Spinal cord (tissue), 10 donors: ENCODE measurements around the gene CHD3. TPM values are rescaled to one million over a fixed set of nuclear protein-coding genes. Genes with fewer than 3 reads are reported as not detected.

Experiments
- DNase-seq, 6 donors: peaks; one replicate each; pipeline versions ENCODE4 v3.0.0 to v3.0.0-alpha.2; 2013 to 2015; ENCODE audit warnings: low spot score in 6 of 6, low read depth in 4 of 6
- H3K27ac ChIP-seq: one replicate; pipeline ENCODE4 v1.5.1; 2013; ENCODE audit warnings: low read depth, low read length, control low read depth
- H3K27me3 ChIP-seq: one replicate; pipeline ENCODE4 v1.6.1; 2013; ENCODE audit warnings: low read length; ENCODE audit not compliant: control insufficient read depth, insufficient read depth
- H3K36me3 ChIP-seq: one replicate; pipeline ENCODE4 v1.6.1; 2013; ENCODE audit warnings: low read length; ENCODE audit not compliant: control insufficient read depth, insufficient read depth
- H3K4me1 ChIP-seq: one replicate; pipeline ENCODE4 v1.6.1; 2013; ENCODE audit warnings: low read length; ENCODE audit not compliant: control insufficient read depth, insufficient read depth
- H3K4me3 ChIP-seq: one replicate; pipeline ENCODE4 v1.5.1; 2013; ENCODE audit warnings: low read depth, low read length, control low read depth
- H3K9me3 ChIP-seq: one replicate; pipeline ENCODE4 v1.6.1; 2013; ENCODE audit warnings: low read length; ENCODE audit not compliant: control insufficient read depth, insufficient read depth
- WGBS: methylation state at CpG from one replicate; pipeline ENCODE4 v1.1.5; 2013; ENCODE audit warnings: missing lambda C conversion rate; ENCODE audit not compliant: insufficient coverage; 5-methylcytosine and 5-hydroxymethylcytosine counted together
- polyA plus RNA-seq, 2 donors: library from polyadenylated mRNA; unstranded; fragments of 120-200 nt; gene quantifications; one replicate each; pipeline ENCODE4 v1.2.1, GENCODE V29; 2013; ENCODE audit not compliant: insufficient read length in 2 of 2
- total RNA-seq, 2 donors: library from RNA; depleted of rRNA in 1 of 2; stranded (reverse); fragments of 120-200 nt in 1 of 2; fragments of >200 nt in 1 of 2; gene quantifications; one replicate each; pipeline versions ENCODE4 v1.2.3 to v1.2.4, GENCODE V29; 2013 to 2014
- donor health status: healthy.

The CHD3 gene
- total and polyA plus RNA-seq, 4 donors, result 87.0 to 188 (median 127) TPM

DNA sequence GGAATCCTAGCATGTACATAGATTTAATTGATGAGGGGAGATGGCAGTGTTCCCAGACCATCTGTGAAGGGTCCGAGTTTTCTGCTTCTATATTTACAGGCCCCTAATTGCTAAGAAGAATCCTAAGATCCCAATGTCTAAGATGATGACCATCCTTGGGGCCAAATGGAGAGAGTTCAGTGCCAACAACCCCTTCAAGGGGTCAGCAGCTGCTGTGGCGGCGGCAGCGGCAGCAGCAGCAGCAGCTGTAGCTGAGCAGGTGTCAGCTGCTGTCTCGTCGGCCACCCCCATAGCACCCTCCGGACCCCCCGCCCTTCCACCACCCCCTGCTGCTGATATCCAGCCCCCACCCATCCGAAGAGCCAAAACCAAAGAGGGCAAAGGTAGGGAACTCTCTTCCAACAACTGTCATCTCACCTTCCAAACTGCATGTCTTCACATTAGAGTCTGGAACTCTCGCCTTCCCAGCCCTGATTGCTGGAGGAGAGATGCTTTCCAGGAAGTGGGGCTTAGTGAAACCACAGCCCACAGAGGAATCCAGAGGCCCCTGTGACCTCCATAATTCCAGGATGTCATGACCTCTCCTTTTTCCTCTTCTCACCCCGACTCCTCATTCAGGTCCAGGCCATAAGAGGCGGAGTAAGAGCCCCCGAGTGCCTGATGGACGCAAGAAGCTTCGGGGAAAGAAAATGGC, 4.7 kb downstream of the CHD3 start:
- Histone ChIP-seq H3K27ac (no peak overlapping the region), H3K36me3 (peaks cover 80% of the 10 kb centered on the region), H3K9me3 (no peaks in the 10 kb centered on the region), H3K4me3 (no peak overlapping the region), H3K27me3 (no peaks in the 10 kb centered on the region), H3K4me1 (peaks cover 29% of the 10 kb centered on the region)
- peak in 2 of 6 donors; percentile 35 to 51 for DNase-seq
- 49% methylated on average over 6 of the region's 15 CpGs for WGBS

DNA sequence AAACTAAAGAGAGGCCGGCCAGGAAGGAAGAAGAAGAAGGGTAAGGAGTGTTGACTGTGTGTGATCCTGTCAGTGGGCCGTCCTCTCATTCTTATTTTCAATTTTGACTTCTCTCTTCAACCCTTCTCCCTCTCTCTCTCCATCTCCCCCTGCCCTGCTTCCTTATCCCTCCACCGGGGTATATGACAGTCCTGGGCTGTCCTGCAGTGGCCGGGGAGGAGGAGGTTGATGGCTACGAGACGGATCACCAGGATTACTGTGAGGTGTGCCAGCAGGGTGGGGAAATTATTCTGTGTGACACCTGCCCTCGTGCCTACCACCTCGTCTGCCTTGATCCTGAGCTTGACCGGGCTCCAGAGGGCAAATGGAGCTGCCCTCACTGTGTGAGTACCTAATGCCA, 5.6 kb downstream of the CHD3 start:
- Histone ChIP-seq H3K36me3 (peaks cover 89% of the 10 kb centered on the region), H3K4me3 (no peak overlapping the region), H3K4me1 (peaks cover 20% of the 10 kb centered on the region), H3K27me3 (no peaks in the 10 kb centered on the region), H3K9me3 (no peaks in the 10 kb centered on the region), H3K27ac (no peak overlapping the region)
- WGBS, result 93% methylated on average over 3 of the region's 9 CpGs
- DNase-seq, result no peak

DNA sequence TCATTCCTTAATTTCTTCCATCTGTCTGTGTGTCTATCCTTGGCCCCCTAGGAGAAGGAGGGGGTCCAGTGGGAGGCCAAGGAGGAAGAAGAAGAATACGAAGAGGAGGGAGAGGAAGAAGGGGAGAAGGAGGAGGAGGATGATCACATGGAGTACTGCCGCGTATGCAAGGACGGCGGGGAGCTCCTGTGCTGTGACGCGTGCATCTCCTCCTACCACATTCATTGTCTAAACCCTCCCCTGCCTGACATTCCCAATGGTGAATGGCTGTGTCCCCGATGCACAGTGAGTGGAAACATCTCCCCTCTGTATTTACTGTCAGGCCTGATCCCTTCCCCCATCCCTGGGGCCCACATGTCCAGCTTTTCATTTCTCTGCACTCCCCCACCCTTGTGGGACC, 6.3 kb downstream of the CHD3 start:
- Histone ChIP-seq H3K27ac (no peak overlapping the region), H3K36me3 (peaks cover 92% of the 10 kb centered on the region)
- WGBS, result 96% methylated on average over 4 of the region's 8 CpGs

DNA sequence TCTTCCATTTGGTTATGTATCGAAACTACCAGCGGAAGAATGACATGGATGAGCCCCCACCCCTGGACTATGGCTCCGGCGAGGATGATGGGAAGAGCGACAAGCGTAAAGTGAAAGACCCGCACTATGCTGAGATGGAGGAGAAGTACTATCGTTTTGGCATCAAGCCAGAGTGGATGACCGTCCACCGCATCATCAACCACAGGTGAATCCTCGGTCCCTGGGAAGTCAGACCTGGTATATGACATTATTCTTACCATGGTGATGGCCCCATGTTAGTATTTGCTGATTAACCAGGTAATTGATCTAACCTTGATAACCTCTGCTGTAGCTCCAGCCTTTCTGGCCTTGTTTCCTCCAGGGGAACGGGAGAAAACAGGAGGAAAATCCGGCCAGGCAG, 8.5 kb downstream of the CHD3 start:
- H3K36me3 ChIP-seq, result peaks cover 93% of the 10 kb centered on the region

More for the DNA sequence above, 6.3 kb downstream of the CHD3 start:
- Histone ChIP-seq H3K4me3 (no peak overlapping the region), H3K9me3 (no peaks in the 10 kb centered on the region), H3K4me1 (peaks cover 14% of the 10 kb centered on the region), H3K27me3 (no peaks in the 10 kb centered on the region)
- DNase-seq, result no peak

DNA sequence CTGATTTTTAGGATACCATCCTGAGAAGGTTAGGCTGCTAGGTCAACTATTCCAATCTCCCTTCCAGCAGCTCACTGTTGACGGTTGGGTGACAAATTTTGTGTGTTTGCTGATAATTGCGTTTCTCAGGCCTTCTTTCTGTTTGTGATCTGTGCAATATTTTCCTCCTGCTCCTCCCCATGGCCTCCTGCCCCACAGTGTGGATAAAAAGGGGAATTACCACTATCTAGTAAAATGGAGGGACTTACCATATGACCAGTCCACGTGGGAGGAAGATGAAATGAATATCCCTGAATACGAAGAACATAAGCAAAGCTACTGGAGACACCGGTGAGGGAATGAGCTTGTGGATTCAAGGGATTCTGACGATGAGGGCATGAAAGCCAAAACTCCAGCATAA, 9.2 kb downstream of the CHD3 start:
- Histone ChIP-seq H3K36me3 (peaks cover 94% of the 10 kb centered on the region), H3K4me1 (peaks cover 7% of the 10 kb centered on the region), H3K27me3 (no peaks in the 10 kb centered on the region), H3K4me3 (no peak overlapping the region), H3K27ac (no peak overlapping the region), H3K9me3 (no peaks in the 10 kb centered on the region)
- peak in 2 of 6 donors; percentile 39 to 48 for DNase-seq
- 83% methylated on average over 3 of the region's 6 CpGs for WGBS

More for the DNA sequence above, 8.5 kb downstream of the CHD3 start:
- Histone ChIP-seq H3K4me1 (peaks cover 7% of the 10 kb centered on the region), H3K27ac (no peak overlapping the region), H3K27me3 (no peaks in the 10 kb centered on the region), H3K4me3 (no peak overlapping the region), H3K9me3 (no peaks in the 10 kb centered on the region)
- 90% methylated on average over 13 of the region's 13 CpGs for WGBS
- DNase-seq, result no peak

DNA sequence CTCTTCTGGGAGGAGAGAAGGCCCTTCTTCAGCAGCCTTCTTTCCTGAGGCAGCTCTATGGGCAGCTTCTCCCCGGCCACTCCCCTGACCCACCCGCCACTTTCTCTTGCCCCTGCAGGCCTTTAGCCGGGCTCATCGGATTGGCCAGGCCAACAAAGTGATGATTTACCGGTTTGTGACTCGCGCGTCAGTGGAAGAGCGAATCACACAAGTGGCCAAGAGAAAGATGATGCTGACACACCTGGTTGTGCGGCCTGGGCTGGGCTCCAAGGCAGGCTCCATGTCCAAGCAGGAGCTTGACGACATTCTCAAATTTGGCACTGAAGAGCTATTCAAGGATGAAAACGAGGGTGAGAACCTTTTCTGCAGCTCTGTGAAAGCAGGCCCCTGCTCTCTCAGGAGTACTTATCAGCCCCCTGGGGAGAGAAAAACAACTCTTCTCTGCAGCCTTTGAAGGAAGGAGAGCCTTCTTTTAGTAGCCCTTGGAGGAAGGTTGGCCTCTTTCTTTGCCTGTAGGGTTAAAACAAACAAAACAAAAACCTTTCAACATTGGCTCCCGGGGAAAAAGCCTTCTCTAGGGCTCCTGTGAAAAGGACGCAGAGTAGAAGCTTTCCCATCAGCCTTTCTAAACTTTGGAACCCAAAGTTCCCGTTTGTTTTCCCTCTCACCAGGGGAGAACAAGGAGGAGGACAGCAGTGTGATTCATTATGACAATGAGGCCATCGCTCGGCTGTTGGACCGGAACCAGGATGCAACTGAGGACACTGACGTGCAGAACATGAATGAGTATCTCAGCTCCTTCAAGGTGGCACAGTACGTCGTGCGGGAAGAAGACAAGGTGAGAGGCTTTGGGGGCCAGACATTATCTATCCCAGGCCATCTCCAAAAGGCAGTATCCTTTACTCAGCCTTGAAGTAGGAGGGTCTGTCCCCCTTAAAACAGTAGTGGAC, 14.8 kb downstream of the CHD3 start:
- Histone ChIP-seq H3K27ac (no peak overlapping the region), H3K9me3 (no peaks in the 10 kb centered on the region), H3K36me3 (peaks cover 92% of the 10 kb centered on the region), H3K4me3 (no peak overlapping the region), H3K27me3 (no peaks in the 10 kb centered on the region), H3K4me1 (peaks cover 5% of the 10 kb centered on the region)
- WGBS, result 38% methylated on average over 15 of the region's 22 CpGs
- peak in 2 of 6 donors; percentile 7 to 33 for DNase-seq

DNA sequence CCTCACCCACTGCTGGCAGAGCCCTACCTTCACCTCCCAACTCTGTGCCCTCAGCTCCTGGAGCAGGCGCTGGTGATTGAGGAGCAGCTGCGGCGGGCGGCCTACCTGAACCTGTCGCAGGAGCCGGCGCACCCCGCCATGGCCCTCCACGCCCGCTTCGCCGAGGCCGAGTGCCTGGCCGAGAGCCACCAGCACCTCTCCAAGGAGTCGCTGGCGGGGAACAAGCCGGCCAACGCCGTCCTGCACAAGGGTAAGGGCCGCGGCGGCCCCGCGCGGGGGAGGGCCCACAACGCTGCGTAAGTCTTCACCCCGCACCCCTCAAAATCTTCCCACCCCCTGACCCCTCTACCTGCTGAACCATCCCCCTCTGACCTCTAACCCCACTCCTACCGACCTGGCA, 20.5 kb downstream of the CHD3 start:
- Histone ChIP-seq H3K4me1 (peaks cover under 1% of the 10 kb centered on the region), H3K9me3 (no peaks in the 10 kb centered on the region), H3K4me3 (no peak overlapping the region), H3K36me3 (peaks cover 78% of the 10 kb centered on the region), H3K27me3 (no peaks in the 10 kb centered on the region), H3K27ac (no peak overlapping the region)
- no peak for DNase-seq
- 95% methylated on average over 28 of the region's 29 CpGs for WGBS

DNA sequence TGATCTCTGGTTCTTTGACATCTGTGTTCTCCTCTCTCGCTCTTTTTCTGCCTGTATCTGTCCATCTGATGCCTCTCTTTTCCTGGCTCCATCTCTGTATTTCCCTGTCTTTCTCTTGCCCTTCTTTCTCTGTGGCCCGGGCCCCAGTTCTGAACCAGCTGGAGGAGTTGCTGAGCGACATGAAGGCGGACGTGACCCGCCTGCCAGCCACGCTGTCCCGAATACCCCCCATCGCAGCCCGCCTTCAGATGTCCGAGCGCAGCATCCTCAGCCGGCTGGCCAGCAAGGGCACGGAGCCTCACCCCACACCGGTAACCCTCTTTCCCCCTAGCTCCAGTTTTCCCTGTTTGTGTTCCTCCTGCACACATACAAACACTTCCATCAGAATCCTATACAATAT, 21.7 kb downstream of the CHD3 start:
- Histone ChIP-seq H3K4me3 (no peak overlapping the region), H3K36me3 (peaks cover 68% of the 10 kb centered on the region), H3K27me3 (no peaks in the 10 kb centered on the region), H3K9me3 (no peaks in the 10 kb centered on the region), H3K27ac (no peak overlapping the region), H3K4me1 (peaks cover 8% of the 10 kb centered on the region)
- WGBS, result 92% methylated on average over 15 of the region's 15 CpGs
- DNase-seq, result no peak

DNA sequence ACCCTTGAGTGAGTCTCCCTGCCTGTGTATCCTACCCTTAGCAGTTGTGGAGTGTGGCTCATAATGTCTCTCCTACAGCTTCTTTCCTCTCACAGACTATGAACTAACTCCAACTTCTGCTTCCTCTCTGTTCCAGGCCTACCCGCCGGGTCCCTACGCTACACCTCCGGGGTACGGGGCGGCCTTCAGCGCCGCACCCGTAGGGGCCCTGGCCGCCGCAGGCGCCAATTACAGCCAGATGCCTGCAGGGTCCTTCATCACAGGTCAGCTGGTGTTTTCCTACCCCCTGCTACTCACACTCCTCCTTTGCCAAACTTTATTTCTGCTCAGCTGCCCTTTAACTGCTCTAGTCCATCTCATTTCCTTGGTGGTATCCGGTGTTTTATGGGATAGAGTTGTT, 22.1 kb downstream of the CHD3 start:
- Histone ChIP-seq H3K36me3 (peaks cover 64% of the 10 kb centered on the region), H3K4me1 (peaks cover 10% of the 10 kb centered on the region), H3K27ac (no peak overlapping the region), H3K27me3 (no peaks in the 10 kb centered on the region), H3K9me3 (no peaks in the 10 kb centered on the region), H3K4me3 (no peak overlapping the region)
- DNase-seq, result no peak
- WGBS, result 95% methylated on average over 12 of the region's 13 CpGs
